ENCODE measurements around the gene TSPAN7.

Gene TSPAN7

DNA sequence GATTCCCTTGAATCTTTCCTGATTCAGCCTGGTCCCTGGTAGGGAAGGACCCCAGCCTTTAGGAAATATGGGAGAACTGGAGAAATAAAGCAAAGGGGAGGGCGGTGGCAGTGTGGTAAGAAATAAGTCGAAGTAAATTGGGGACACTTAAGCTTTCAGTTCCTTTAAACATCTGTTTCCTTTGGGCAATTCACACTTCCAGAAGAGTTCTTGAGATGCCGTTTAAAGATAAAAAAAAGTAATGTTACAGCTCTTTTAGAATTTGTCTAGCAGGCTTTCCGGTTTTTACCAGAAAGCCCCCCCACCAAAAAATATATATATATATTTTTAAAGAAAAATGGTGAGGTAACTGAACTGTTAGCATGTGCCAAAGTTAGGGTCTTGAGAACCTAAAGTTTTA, 46.6 kb downstream of the TSPAN7 start:
- DNase-seq (ENCODE audit: low read depth): no peak
- H3K4me3 ChIP-seq (ENCODE audit: low read length): no peak overlapping the region
- TF ChIP-seq, protein P1, sequence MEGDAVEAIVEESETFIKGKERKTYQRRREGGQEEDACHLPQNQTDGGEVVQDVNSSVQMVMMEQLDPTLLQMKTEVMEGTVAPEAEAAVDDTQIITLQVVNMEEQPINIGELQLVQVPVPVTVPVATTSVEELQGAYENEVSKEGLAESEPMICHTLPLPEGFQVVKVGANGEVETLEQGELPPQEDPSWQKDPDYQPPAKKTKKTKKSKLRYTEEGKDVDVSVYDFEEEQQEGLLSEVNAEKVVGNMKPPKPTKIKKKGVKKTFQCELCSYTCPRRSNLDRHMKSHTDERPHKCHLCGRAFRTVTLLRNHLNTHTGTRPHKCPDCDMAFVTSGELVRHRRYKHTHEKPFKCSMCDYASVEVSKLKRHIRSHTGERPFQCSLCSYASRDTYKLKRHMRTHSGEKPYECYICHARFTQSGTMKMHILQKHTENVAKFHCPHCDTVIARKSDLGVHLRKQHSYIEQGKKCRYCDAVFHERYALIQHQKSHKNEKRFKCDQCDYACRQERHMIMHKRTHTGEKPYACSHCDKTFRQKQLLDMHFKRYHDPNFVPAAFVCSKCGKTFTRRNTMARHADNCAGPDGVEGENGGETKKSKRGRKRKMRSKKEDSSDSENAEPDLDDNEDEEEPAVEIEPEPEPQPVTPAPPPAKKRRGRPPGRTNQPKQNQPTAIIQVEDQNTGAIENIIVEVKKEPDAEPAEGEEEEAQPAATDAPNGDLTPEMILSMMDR (conservative IDR thresholded peaks at IDR 0.05; ENCODE audit: low read depth, low read length): no peak

DNA sequence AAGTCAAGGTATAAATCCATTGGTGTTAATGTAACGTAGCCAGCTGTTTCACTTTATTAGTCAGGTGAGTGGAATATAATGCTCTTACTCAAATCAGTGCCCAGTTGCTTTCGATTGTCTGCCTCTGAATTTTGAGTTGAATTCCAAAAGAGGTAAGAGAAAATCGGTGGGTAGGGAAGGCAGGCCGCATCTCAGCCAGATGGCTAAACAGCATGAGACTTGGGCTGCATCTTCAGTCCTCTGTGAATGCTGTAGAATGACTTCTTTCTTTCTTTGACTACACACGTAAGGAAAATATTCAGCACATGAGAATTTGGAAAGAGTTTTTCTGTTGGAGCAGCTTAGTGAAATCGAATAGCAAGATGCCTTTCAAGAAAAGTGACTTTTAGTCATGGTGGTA, 49.5 kb downstream of the TSPAN7 start:
- TF ChIP-seq, protein P1 (conservative IDR thresholded peaks at IDR 0.05; ENCODE audit: low read depth, low read length): no peak
- DNase-seq (ENCODE audit: low read depth): no peak
- H3K4me3 ChIP-seq (ENCODE audit: low read length): no peak overlapping the region

DNA sequence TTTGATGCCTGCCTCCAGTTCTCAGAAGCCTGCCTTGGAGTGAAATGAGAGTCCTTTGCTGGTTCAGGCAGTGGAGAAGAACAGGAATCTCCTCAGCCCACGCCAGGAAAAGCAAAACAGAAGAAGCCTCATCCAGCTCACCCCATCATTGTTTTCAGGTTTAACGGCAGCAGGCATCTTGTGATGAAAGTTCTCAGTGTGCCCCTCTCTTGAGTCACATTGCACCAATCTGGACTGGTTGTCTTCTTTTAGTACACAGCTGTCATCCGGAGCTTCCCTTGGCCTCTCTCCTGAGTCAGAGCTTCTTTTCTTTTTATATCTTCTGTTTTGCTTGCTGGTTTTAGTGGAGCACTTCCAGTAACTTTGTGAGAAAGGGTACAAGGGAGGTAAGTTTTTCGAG, 50.9 kb downstream of the TSPAN7 start:
- TF ChIP-seq, protein P1 (conservative IDR thresholded peaks at IDR 0.05; ENCODE audit: low read depth, low read length): no peak
- H3K4me3 ChIP-seq (ENCODE audit: low read length): no peak overlapping the region

DNA sequence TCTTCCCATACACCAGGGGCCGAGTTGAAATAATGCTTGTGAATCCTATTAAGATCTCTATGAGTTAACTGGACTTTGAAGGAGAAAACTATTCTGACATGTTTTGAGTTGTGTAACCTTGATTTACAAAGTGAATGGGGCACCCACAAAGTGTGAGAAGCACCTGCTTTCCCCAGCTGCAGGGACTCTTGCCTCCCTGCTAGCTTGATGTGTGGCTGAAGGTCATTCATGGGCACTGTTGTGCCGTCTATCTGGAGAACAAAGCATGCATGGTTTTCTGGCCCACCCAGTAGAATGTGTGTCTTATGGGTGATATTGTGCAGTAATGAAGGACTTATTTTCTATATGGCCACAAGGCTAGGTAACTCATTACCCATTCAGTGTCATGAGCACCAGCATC, 53.1 kb downstream of the TSPAN7 start:
- no peak overlapping the region for H3K4me3 ChIP-seq (ENCODE audit: low read length)
- DNase-seq (ENCODE audit: low read depth): no peak
- TF ChIP-seq, protein P1 (conservative IDR thresholded peaks at IDR 0.05; ENCODE audit: low read depth, low read length): no peak

More for the DNA sequence above, 50.9 kb downstream of the TSPAN7 start:
- no peak for DNase-seq (ENCODE audit: low read depth)

DNA sequence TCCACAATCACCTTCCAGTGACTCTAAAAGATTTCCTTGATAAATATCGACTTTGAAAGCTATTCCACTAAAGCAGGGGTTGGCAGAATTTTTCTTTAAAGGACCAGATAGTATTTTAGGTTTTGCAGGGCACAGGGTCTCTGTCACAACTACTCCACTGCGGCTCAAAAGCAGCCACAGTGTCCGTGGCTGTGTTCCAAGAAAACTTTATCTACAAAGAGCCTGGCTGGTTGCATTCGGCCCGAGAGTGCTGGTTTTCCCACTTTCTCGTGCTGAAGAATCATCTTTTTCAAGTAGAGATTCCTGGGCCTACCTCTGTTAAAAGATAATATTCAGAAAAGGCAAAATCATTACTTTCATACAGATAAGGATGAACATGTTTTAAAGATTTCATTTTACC, 55.6 kb downstream of the TSPAN7 start:
- TF ChIP-seq, protein P1 (conservative IDR thresholded peaks at IDR 0.05; ENCODE audit: low read depth, low read length): no peak
- H3K4me3 ChIP-seq (ENCODE audit: low read length): no peak overlapping the region
- DNase-seq (ENCODE audit: low read depth): no peak

DNA sequence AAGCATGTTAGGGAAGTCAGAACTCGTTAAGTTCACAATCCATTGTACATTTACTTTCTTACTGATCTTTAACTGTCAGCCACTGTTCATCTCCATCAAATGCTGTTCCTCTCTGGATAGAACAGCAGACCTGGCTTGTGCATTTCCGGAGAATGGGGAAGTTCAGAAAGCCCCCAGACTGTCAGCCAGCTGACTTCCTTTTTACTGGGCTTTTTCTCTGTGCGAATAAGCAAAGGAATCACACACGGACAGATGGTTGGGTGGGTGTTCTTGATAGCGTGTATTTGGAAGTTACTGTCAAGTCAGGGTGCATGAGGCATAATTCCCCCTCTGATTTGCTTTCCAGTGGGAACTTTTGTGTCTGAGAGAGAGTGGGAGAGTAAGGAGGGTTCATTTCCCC, 56.8 kb downstream of the TSPAN7 start:
- TF ChIP-seq, protein P1 (conservative IDR thresholded peaks at IDR 0.05; ENCODE audit: low read depth, low read length): no peak
- no peak for DNase-seq (ENCODE audit: low read depth)
- H3K4me3 ChIP-seq (ENCODE audit: low read length): no peak overlapping the region

DNA sequence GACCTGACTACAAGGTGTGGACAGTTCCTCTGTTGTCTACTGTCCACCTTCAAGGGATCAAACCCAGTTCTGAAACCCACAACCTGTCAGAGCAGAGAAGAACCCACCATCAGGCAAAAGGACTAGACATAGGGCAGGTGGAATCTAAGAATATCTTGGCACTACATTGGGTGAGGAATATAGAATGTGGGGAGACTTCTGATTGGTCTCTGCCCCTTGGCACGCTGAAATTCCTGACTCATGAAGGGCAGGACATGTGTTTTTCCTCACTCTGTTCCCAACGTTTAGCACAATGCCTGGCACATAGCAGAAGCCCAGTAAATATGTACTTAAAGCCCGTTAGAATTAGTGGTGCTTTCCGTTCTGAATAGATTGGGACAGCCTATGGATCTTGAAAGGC, 59.3 kb downstream of the TSPAN7 start:
- DNase-seq (ENCODE audit: low read depth): no peak
- TF ChIP-seq, protein P1 (conservative IDR thresholded peaks at IDR 0.05; ENCODE audit: low read depth, low read length): no peak
- no peak overlapping the region for H3K4me3 ChIP-seq (ENCODE audit: low read length)

Data from retinal pigment epithelial cell (primary cell).